ENCODE results near the gene MYCBP2. TPM values are rescaled to one million over a fixed set of nuclear protein-coding genes. Genes with fewer than 3 reads are reported as not detected.

The MYCBP2 gene
- total RNA-seq, 4 donors from 2014 or later, result 115 to 165 (median 131) TPM

GRCh38 chr13:77040076-77040475 lies 286.8 kb downstream of the MYCBP2 start:
- peaks cover 23 to 27% of the 10 kb centered on the region in 2 donors for H3K4me1 ChIP-seq
- intact Hi-C loops (cut with DNase I), result no loop called here
- no peaks in the 10 kb centered on the region for H3K9me3 ChIP-seq
- no peak overlapping the region for H3K27ac ChIP-seq
- no peaks in the 10 kb centered on the region for H3K27me3 ChIP-seq
- WGBS, 2 donors, result 96 to 97% methylated on average over 7 of the region's 7 CpGs
- no peak overlapping the region for H3K4me3 ChIP-seq (replicated peaks in 1 of 3)
- TF ChIP-seq CTCF (IDR thresholded peaks at IDR 0.05) (no peak), POLR2A (IDR thresholded peaks at IDR 0.05) (no peak)
- DNase-seq, result no peak
- peaks cover 4% of the 10 kb centered on the region in 2 donors for H3K36me3 ChIP-seq

GRCh38 chr13:77038907-77039480 lies 287.9 kb downstream of the MYCBP2 start:
- no peak for DNase-seq
- TF ChIP-seq POLR2A (IDR thresholded peaks at IDR 0.05) (no peak), CTCF (IDR thresholded peaks at IDR 0.05) (no peak)
- Histone ChIP-seq H3K27ac (no peak overlapping the region), H3K36me3 (no peaks in the 10 kb centered on the region), H3K4me1 (peaks cover 29 to 36% of the 10 kb centered on the region in 2 donors), H3K9me3 (no peaks in the 10 kb centered on the region), H3K27me3 (no peaks in the 10 kb centered on the region), H3K4me3 (replicated peaks in 1 of 3) (no peak overlapping the region)
- whole genome bisulfite sequencing, 2 donors, result 76 to 81% methylated on average over 5 of the region's 5 CpGs
- intact Hi-C loops (cut with DNase I), result no loop called here

GRCh38 chr13:77036279-77036678 lies 290.6 kb downstream of the MYCBP2 start:
- H3K27me3 ChIP-seq, result no peaks in the 10 kb centered on the region
- H3K9me3 ChIP-seq, result no peaks in the 10 kb centered on the region
- peaks cover 21 to 29% of the 10 kb centered on the region in 2 donors for H3K4me1 ChIP-seq
- 14 to 32% methylated on average over 1 of the region's 1 CpG for WGBS, 2 donors
- no peak overlapping the region for H3K4me3 ChIP-seq (replicated peaks in 1 of 3)
- peak; percentile 43 to 49 for DNase-seq
- H3K36me3 ChIP-seq, result no peaks in the 10 kb centered on the region
- intact Hi-C loops (cut with DNase I), result no loop called here
- H3K27ac ChIP-seq, result peak overlapping the region; percentile 37 to 74 (median 46)
- TF ChIP-seq CTCF (IDR thresholded peaks at IDR 0.05) (no peak), POLR2A (IDR thresholded peaks at IDR 0.05) (no peak)

GRCh38 chr13:77034881-77035280 lies 292.0 kb downstream of the MYCBP2 start:
- no peaks in the 10 kb centered on the region for H3K9me3 ChIP-seq
- H3K27me3 ChIP-seq, result no peaks in the 10 kb centered on the region
- no peaks in the 10 kb centered on the region for H3K36me3 ChIP-seq
- no peak for DNase-seq
- H3K4me3 ChIP-seq (replicated peaks in 1 of 3), result no peak overlapping the region
- TF ChIP-seq CTCF (IDR thresholded peaks at IDR 0.05) (no peak), POLR2A (IDR thresholded peaks at IDR 0.05) (no peak)
- intact Hi-C loops (cut with DNase I), result no loop called here
- peaks cover 21 to 29% of the 10 kb centered on the region in 2 donors for H3K4me1 ChIP-seq
- H3K27ac ChIP-seq, result peak overlapping the region; percentile 46 to 74 (median 51)
- 95 to 97% methylated on average over 5 of the region's 5 CpGs for WGBS, 2 donors

DNA sequence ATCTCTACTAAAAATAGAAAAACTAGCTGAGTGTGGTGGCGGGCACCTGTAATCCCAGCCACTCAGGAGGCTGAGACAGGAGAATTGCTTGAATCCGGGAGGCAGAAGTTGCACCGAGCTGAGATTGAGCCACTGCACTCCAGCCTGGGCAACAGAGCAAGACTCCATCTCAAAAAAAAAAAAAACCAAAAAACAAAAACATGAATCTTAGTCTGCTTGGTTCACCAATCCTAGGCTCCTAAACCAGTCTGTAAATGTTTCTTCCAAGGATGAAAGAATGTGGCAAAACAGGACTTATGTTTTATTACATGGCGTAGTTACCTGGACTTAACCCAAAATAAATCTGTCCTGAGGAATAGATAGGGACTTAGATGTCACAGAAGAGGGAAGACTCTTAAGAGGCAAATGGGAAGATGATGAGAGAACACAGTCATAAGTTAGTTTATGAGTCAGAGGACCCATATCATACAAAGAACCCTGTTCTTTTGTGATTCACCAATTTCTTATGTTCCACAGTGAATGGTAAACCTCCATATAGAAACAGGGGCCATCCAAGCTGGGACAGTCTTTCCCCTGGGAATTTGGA lies 293.1 kb downstream of the MYCBP2 start:
- no peak for DNase-seq
- Histone ChIP-seq H3K9me3 (no peaks in the 10 kb centered on the region), H3K36me3 (no peaks in the 10 kb centered on the region), H3K4me3 (replicated peaks in 1 of 3) (no peak overlapping the region), H3K27ac (peak overlapping the region; percentile 51 to 74 (median 62)), H3K27me3 (no peaks in the 10 kb centered on the region), H3K4me1 (peaks cover 21 to 29% of the 10 kb centered on the region in 2 donors)
- intact Hi-C loops (cut with DNase I), result no loop called here
- TF ChIP-seq CTCF (IDR thresholded peaks at IDR 0.05) (no peak), POLR2A (IDR thresholded peaks at IDR 0.05) (no peak)
- WGBS, 2 donors, result 94 to 96% methylated on average over 4 of the region's 4 CpGs
